HG03442 (cell line): ENCODE measurements around the gene DUSP7.

Experiments used
- ATAC-seq: cut with Tn5 transposase; IDR thresholded peaks from one replicate; pipeline ENCODE4 v1.9.1; 2021; ENCODE audit warnings: mild to moderate bottlenecking, moderate library complexity; ENCODE audit not compliant: unreplicated experiment

DUSP7 gene

DNA sequence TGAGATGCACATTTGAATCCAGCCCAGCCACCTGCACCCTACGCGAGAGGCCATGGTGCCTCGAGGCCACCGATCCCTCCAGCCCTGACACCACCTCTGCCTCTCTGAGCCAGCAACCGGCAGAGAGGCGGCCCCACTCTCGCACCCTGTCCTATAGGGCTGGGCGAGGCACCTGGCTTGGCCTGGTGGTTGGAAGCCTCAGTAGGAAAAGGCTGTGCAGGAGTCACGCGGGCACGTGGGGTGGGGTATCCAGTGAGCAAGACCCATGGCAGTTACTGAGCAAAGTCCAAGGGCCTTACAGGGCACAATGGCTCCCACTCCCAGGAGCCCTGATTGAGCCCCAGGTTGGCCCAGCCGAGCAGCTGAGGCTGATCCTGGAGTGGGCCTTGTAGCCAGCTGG, 12.4 kb upstream of the DUSP7 start:
- no peak for ATAC-seq

DNA sequence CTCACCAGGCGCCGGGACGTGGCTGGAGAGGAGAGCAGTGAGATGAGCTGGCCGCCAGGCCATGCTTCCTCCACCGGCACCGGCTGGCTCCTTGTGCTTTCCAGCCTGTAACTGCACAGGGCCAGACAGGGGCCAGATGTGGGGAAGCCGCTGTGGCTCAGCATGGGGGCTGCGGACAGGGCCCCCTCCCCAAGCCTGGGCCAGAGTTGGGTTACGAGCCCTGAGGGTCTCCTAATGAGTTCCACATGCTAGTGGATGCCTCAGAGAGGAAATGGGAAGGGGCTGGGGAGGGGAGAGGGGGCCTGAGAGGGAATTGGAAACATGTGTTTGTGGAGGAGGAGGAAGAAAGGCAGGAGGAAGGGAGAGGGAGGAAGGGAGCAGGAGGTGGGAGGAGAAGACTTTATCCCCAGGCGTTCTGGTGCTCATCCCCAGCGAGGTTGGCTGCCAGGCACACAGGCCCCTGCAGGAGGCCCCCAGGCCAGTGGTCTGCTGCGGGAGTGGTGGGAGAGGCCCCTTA, 11.7 kb upstream of the DUSP7 start:
- no peak for ATAC-seq

- ATAC-seq = no peak
These were observed 11.2 kb upstream of the DUSP7 start for GRCh38 chr3:52067526-52067925.

- no peak for ATAC-seq
These were observed 10.7 kb upstream of the DUSP7 start for GRCh38 chr3:52067046-52067445.

DNA sequence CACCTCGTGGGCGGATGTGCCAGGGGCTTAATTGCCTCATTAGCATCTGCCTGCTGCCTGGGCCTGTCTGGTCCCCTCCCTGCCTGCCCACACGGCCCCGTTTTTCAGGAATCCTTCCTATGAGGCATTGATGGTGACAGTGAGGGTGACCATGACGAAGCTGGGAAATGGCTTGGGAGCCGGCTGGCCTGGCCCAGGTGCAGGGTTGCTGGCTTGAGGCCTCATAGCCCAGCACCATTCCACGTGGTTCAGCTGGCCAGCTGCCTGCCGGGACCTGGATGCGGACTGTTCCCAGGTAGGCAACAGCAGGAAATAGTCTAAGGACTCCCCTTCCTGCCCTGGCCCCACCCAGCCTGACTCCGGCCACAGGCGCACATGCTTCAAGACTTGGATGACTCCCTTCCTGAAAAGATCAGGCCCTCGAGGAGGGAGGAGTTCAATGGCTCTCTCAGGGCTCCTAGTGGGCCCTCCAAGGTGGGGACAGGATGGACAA, 8.9 kb upstream of the DUSP7 start:
- no peak for ATAC-seq

DNA sequence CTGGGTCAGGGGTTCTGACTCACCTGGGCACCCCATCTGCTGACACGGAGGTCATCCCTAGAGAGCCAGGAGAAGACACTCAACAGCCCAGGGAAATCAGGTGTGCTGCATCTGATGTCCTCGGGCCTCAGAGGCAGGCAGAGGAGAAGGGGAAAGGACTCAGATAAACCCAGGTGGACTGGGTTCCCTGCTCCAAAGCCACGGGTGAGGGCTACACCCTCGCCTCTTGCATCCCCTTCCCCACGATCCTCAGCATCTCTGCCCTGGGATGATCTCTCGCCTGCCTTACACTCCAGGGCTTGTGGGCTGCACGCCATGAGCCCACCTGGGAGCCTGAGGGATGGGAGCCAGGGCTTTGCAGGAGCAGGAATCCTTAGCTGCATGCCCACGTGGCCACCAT, 8.2 kb upstream of the DUSP7 start:
- ATAC-seq = no peak

GRCh38 chr3:52063026-52063723, 6.8 kb upstream of the DUSP7 start:
- ATAC-seq = no peak

DNA sequence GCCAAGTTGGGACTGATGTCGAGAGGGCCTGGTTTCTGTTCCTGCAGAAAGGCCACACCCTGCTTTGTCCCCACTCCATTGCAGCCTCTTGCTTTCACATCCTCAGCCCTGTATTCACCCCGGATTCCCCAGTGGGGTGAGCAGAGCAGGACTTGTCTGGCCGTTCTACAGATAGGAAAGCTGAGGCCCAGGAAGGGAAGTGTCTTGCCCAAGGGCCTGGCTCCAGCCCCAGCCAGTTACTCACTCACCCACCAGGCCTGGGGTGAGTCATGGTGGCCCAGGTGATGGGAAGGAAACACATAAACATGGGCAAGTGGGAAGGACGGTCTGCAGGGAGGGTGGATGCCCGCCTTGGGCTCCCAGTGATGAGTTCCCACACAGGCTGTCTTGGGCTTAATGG, 6.1 kb upstream of the DUSP7 start:
- ATAC-seq = peak; percentile 31

DNA sequence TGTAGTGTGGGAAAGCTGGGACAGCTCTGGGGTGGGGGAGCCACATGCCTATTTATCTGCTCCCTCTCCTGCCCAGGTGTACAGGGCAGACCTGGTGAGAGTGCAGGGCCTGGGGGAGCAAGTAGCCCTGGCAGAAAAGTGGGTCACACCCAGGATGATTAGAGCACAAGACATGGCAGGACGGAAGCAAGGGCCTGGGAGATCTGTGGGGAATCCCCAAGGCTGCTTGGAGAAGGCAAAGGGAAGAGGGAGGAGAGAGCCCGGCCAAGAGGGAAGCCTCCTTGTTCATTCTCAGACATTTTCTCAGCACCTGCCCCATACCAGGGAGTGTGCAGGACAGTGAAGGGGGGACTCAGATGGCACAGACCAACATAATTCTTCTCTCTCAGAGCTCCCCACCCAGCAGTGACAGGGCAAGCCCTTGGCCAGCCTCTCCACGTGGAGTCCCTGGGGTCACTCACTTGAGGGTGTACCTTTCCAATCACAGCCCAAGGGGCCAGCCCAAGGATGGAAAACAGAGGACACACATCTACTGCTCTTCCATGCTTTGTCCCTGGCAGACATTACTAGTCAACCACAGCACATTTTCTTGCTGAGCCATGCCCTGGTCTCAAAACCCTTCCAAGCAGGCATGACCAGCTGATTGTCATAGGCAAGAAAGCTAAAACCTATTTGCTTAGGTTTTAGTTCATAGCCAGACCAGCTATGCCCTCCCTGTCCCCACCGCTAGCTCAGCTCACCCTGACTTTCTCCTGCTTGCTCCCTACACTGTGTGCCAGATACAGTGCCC, 4.9 kb upstream of the DUSP7 start:
- ATAC-seq = no peak

GRCh38 chr3:52059781-52060180, 3.4 kb upstream of the DUSP7 start:
- ATAC-seq = no peak

- no peak for ATAC-seq
These were observed 1.6 kb upstream of the DUSP7 start for GRCh38 chr3:52057812-52058495.

DNA sequence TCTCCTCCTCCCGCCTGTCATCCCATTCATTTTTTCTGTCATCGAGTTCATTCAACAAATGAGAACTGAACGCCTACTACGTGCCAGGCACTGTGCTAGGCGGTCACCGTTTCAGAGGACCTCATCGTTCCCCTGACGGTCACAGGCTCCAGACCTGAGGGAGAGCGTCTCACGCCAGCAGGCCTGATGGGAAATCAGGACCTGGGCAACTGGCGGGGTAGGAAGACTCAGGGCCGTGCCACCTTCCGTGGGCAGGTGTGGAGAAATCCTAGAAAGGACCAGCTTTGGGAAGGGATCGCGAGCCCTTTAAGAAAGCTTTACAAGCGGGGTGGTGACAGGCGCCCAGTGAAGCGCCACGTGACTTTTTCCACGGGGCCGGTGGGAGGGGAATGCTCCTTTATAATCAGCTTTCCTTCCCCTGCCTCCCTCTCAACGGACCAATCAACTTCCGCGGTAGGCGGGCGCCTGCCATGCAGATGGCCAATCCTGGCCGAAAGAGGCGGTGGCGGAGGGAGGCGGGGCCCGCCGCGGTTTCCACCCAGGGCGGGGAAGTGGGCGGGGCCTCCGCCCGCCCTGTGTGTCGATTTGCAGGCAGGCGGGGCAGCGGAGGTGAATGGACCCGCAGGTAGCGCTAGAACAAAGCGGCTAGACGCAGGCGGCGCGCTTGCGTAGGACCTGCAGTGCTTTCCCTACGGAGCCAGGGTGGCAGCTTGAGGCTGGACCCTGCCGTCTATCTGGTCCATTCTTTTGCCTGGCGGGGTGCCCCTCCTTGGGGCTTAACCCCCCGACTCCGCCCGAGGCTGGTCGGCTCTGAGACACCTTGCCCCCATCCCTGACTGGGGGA, 819 bp upstream of the DUSP7 start:
- ATAC-seq = peak; percentile 73

DNA sequence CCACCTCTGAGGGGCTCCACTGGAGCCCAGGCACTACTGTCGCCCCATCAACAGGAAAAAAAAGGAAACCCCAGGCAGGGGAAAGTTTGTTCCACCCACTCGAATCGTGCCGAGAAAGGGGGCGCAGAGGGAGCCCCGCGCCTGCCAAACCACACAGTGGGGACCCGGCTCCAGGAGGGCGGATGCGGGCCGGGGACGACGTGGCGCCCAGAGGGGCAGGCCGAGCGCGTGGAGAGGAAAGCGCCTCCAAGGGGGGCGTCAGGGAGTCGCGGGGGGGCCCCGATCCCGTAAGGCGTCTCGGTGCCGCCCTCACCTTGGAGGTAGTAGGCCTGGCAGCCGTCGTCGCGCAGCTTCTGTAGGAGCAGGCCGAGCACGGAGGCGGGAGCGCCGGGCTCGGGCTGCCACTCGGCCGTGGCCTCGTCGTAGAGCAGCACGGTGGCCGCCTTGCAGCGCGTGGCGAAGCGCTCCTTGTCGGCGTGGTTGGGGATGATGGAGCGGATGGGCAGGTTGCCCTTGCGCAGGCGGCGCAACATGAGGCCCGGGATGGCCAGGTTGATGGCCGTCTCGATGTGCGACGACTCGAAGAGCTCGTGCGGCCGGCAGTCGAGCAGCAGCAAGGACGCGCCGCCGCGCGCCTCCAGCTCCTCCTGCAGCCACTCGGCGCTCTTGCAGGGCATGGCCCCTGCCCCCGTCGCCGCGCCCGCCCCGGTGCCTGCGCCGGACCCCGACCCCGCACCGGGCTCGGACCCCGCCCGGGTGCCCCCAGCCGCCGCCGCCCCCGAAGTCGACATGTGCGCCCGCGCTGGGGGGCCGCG, 627 bp downstream of the DUSP7 start:
- ATAC-seq = peak; percentile 3

- no peak for ATAC-seq
These were observed 1.5 kb downstream of the DUSP7 start for GRCh38 chr3:52054661-52055511.

DNA sequence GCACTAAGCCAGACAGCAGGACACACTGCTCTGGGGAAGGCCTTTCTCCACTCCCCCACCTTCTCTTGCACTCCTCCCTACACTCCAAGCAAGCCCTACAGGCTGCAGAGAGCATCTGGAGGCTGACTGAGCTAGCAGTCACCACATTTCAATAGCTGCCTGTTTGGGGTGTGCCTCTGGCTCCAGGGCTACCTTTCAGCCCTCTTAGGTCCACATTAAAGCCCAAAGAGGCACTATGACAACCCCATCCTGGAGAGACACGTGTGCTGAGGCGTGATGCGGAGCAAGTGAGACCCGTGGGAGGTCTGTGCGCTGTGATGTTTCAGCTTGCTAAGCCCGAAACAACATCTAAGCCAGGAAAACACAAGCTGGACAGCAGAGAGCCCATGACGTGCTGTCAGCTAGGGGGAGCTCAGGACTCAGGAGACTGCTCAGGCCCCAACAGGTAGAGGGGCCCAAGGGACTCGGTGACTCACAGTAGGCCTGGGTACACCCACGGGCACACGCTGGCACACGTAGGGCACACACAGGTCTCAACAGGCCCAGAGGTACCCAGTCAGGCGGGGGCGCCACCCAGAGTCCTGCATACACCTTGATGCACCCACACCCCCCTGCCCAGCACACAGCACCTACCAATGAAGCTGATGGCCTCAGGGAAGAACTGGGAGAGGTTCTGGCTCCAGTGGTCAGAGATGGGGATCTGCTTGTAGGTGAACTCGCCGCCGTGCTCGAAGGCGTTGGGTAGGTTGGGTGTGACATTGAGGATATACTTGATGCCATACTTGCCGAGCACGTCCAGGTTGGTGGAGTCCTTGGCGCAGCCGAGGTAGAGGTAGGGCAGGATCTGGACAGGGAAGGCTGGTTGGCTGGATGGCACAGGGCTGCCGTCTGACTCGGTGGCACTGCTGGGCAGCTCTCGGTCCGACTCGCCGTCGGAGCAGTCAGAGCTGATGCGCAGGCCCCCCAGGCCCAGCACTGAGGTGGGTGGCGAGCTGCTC, 2.8 kb downstream of the DUSP7 start:
- ATAC-seq = no peak

DNA sequence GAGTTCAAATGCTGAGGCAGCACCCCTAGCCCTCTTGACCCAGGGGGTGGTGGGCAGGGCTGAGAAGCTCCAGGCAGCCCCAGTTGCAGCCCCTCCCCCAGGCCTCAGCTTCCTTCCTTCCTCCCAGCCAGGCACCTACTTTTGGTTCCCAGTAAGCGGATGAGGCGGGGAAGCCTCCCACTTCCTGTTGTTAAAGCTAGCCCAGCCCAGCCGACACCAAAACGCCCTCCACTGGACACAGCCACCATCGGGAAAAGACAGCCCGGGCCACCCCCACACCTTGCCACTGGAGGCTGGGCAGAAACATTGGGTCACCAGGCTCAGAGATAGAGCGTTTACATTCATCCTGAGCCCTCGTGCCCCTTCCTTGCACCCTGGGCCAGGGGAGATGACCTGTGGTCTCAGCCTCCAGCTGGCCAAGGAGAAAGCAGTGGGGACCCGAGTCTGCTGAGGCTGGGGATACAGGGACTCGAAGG, 3.5 kb downstream of the DUSP7 start:
- ATAC-seq = no peak

GRCh38 chr3:52051444-52051843, 4.9 kb downstream of the DUSP7 start:
- ATAC-seq = no peak

DNA sequence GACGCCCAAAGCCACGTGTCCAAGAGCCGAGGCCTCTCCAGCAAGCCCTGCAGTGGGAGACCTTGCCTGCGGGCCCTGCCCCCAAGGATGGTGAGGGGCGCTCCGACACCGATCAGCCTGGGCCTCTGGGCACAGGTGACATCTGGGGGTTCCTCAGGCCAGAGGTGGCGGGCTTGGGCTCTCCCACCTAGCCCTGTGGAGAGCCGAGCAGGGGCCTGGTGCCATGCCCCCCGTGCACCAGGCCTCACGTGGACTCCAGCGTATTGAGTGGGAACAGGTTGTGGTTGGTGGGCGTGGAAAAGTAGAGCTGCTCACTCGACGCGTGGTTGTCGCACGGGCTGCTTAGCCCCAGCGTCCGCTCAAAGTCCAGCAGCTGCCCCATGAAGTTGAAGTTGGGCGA, 5.8 kb downstream of the DUSP7 start:
- no peak for ATAC-seq
